HG03045 (cell line): ENCODE results near the gene NBAS.
"Not testable (repeated sequence)": the region's sequence is repeated elsewhere in the genome, so short reads cannot be mapped to it uniquely, and the experiment has no call there.

Source experiments
- ATAC-seq: cut with Tn5 transposase; IDR thresholded peaks from one replicate; pipeline ENCODE4 v1.9.1; 2021; ENCODE audit warnings: mild to moderate bottlenecking, moderate library complexity; ENCODE audit not compliant: unreplicated experiment

Gene NBAS

DNA sequence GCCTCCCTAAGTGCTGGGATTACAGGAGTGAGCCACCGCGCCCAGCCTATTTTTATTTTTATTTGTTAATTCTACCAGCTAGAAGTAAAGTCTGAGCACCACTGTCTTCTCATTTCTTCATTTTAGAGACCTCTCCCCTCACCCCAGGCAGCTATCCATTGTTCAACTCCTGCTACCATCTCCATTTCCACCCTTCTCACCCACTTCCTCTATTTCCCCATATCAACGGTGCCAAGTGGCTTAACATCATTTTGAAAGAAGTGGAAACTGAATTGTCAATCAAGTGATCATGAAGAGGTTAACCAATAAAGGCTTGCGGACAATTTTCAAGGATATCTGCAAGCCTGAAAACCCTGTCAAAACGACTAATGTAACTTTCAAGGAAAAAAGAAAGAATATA lies 323.1 kb downstream of the NBAS start:
- ATAC-seq = no peak

GRCh38 chr2:15230599-15231192 lies 330.4 kb downstream of the NBAS start:
- ATAC-seq = no peak

DNA sequence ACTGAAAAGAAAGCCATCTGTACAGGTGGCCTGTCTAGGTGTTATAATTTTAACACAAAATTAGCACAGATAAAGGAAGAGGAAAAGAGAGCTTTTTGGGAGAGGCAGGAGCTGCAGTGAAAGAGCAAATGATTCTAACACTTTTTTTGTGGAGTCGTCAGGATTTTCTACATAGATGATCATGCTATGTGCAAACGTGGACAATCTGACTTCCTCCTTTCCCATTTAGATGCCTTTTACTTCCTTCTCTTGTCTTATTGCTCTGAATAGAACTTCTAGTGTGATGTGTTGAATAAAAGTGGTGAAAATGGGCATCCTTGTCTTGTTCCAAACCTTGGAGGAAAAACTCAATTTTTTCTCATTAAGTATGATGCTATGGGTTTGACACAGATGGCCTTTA lies 334.5 kb downstream of the NBAS start:
- ATAC-seq = no peak

GRCh38 chr2:15225131-15225530 lies 336.0 kb downstream of the NBAS start:
- no peak for ATAC-seq

DNA sequence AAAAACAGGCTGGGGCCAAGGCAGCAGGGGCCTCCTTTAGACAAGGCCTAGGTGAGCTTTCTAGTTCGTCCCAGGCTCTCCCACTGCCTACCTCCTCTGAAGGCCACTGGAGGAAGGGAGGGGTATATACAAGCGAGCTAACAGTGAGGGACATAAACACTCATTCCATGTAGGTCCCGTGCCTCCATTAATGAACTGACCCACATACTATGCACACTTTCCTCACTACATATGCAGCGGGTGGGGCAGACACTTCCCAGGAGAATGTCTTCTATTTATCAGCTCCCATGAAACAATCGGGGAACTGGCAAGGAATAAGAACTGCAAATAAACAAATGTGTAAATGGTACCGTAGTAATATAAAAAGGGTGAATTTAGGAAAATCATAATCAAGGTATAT lies 336.5 kb downstream of the NBAS start:
- ATAC-seq = no peak

GRCh38 chr2:15223887-15224286 lies 337.2 kb downstream of the NBAS start:
- no peak for ATAC-seq

DNA sequence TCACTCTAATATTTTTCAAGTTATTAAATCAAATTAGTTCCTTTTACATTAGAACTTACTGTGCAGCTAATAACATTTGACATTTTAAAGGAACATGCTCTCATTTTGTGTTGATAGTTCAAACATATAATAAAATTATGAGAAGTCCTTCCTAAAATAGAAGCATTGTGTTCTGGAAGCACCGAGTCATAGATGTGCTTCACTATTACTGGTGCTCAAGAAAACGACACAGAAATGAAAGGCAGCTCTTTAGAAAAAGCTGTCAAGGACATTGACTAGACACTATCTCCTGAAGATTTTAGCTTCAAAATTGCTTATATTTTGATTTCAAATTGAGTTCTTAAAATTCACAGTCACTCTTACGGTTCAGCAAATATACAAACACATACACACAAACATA lies 338.3 kb downstream of the NBAS start:
- no peak for ATAC-seq

- no peak for ATAC-seq
Observed at GRCh38 chr2:15220603-15221002, 340.5 kb downstream of the NBAS start.

DNA sequence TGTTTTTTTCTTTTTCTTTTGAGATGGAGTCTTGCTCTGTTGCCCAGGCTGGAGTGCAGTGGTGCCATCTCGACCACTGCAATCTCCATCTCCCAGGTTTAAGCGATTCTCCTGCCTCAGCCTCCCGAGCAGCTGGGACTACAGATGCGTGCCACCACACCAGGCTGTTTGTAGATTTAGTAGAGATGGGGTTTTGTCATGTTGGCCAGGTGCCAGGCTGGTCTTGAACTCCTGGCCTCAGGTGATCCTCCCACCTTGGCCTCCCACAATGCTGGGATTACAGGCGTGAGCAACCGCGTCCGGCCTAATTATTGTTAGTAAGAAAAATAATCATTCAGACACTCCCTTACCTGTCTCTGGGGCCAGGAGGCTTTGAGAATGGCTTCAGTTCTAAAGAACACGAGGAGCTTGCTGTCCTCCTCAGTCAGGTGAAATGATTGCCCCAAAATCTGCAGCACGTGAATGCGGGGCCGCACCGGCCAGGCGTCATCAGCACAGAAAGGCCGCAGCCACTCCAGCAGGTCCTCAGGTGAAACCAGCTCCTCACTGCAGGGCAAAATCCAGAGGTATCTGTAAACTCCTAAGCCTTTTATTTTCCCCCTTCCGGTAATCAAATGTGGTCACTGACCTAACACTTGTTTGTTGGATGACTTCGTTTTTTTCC lies 342.6 kb downstream of the NBAS start:
- no peak for ATAC-seq

GRCh38 chr2:15212249-15212648 lies 348.9 kb downstream of the NBAS start:
- ATAC-seq = no peak

- not testable (repeated sequence) for ATAC-seq
Observed at GRCh38 chr2:15210542-15210941, 350.6 kb downstream of the NBAS start.

- ATAC-seq = no peak
Observed at GRCh38 chr2:15206419-15206818, 354.7 kb downstream of the NBAS start.

DNA sequence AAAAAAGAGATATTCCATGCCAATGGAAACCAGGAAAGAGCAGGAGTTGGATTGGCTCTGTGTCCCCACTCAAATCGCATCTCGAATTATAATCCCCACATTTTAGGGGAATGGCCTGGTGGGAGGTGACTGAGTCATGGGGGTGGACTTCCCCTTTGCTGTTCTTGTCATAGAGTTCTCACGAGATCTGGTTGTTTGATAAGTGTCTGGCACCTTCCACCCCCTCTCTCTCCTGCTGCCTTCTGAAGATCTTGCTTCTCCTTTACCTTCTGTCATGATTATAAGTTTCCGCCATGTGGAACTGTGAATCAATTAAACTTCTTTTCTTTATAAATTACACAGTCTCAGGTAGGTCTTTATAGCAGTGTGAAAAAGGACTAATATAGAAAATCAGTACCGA lies 355.6 kb downstream of the NBAS start:
- ATAC-seq = no peak

- ATAC-seq = no peak
Observed at GRCh38 chr2:15201009-15201408, 360.1 kb downstream of the NBAS start.

DNA sequence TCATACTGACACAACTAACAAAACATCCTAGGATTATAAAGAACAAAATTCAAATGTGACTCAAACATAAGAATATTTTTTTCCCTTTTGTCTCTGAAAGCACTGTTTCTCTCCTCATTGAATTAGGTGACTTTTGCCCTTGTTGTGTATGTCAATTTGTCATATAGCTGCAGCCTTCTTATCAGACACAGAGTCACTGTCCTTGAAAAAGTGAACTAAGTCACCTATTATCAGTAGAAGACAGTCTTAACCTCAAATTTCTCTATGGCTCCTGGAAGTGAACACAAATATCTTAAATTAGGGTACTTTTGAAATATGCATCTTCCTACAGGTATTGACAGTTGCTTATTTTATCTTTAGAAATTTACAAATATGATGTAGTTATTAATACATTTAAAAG lies 360.6 kb downstream of the NBAS start:
- no peak for ATAC-seq

GRCh38 chr2:15198051-15198450 lies 363.1 kb downstream of the NBAS start:
- ATAC-seq = no peak

DNA sequence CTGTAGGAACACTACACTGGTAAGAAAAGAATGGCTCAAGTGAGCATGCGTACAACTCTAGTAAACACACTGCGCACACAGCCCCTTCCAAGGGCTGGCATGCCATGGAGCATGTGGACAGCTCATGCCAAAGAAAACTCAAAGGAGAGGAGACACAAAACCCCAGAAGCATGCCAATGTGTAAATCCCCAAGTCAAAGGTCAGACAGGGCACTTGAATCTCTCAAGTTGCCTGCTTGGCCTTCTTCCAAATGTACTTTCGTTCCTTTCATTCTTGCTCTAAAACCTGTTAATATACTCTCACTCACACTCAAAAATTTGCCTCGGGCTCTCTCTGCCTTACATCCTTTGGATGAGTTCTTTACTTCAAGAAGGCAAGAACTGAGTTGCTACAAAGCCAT lies 365.3 kb downstream of the NBAS start:
- ATAC-seq = no peak

DNA sequence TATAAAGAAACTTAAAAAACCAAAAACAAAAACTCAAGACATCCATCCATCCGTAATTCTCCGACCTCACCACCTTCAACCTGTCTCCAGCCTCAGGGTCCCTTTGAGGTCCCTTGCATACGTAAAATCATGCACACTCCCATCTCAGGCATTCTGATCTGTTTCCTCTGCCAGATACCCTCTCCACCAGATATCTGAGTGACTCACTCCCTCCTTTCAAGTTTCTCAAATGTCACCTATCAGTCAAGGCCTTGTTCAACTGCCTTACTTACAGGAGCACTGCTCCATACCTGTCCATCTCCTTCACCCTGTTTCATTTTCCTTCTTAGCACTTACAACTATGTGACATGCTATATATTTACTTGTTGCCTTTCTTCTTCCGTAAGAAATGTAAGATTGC lies 369.3 kb downstream of the NBAS start:
- ATAC-seq = no peak

DNA sequence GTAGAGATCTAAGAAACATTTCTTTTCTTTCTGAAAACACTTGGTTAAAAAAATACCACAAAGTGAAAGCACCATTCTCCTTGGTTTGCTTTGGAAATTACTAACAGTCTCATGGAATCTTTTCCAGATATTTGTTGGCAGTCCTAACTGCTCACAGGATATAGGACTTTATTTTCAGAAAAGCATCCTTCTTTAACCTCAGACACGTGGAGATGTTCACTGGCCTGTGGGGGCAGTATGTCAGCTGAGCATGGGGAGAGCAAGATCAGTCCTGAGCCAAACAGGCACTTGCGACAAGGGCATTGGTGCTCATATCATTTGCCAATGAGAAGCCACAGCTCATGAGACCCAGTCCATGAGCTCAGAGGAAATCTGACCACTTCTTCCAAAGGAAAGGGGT lies 371.9 kb downstream of the NBAS start:
- ATAC-seq = no peak

DNA sequence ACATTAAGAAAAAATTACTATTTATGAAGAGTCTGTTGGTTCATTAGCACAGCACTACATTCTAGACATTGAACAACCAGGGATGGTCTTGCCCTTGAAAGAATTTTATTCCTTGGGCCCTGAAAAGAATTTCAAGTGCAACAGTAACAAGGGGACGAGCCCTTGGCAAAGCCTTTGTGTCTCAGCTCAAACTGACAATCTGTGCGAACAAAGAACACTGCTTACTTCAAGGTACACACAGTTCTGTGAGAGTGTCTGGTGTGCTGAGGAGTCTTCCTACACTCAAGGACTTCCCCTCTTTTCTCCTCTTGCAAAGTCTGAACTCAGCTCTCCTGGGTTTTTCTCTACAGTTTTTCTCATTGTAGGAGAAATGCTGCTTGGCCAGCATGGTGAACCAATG lies 373.4 kb downstream of the NBAS start:
- ATAC-seq = no peak

GRCh38 chr2:15186118-15186517 lies 375.0 kb downstream of the NBAS start:
- no peak for ATAC-seq

GRCh38 chr2:15184491-15184890 lies 376.6 kb downstream of the NBAS start:
- no peak for ATAC-seq

DNA sequence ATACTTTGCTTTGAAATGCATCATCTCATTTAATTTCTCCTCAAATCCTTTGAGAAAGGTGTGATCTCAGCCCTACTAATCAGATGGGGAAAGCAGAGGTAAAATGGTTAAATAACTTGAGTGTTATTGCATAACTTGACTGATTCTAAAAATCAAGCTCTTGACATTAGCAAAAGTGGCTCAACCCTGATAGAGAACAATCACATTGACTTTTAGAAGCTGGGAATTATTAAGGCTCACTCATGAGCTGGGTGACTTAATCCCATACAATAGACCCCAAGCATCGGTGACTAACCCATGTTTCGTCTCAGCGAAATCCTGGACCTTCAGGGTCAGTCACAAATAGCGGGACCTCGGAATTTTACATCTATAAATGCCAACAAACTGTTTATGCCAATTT lies 378.9 kb downstream of the NBAS start:
- no peak for ATAC-seq
